HG02973 (cell line): ENCODE data around the gene PMIS2.

ENCODE experiments used
- ATAC-seq: cut with Tn5 transposase; IDR thresholded peaks from one replicate; pipeline ENCODE4 v1.9.1; 2021; ENCODE audit warnings: moderate library complexity; ENCODE audit not compliant: unreplicated experiment

The PMIS2 gene

GRCh38 chr19:35585848-35586247 is at the start of gene PMIS2:
Gene PMIS2, plus strand, starts transcription at chr19:35586173. Its CDS starts 87 bp downstream, at chr19:35586260.
- no peak for ATAC-seq

GRCh38 chr19:35539314-35539713 is 46.7 kb upstream of the PMIS2 start:
- ATAC-seq, result no peak

GRCh38 chr19:35539850-35540249 is 46.1 kb upstream of the PMIS2 start:
- no peak for ATAC-seq

GRCh38 chr19:35540356-35540927 is 45.5 kb upstream of the PMIS2 start:
- ATAC-seq, result no peak

- ATAC-seq, result no peak
Observed at GRCh38 chr19:35542209-35542608, 43.8 kb upstream of the PMIS2 start.

GRCh38 chr19:35543280-35544109 is 42.5 kb upstream of the PMIS2 start:
- no peak for ATAC-seq

- no peak for ATAC-seq
Observed at GRCh38 chr19:35544110-35544802, 41.7 kb upstream of the PMIS2 start.

GRCh38 chr19:35545001-35545854 is 40.7 kb upstream of the PMIS2 start, which contains the start of gene TMEM147:
Gene TMEM147, plus strand, starts transcription at chr19:35545626. Its CDS starts 114 bp downstream, at chr19:35545740.
- peak; percentile 71 for ATAC-seq

GRCh38 chr19:35545855-35546381 is 40.1 kb upstream of the PMIS2 start:
- ATAC-seq, result peak; percentile 30

- ATAC-seq, result no peak
Observed at GRCh38 chr19:35546532-35546931, 39.4 kb upstream of the PMIS2 start.

GRCh38 chr19:35549174-35549788 is 36.7 kb upstream of the PMIS2 start:
- no peak for ATAC-seq

- ATAC-seq, result no peak
Observed at GRCh38 chr19:35549879-35550523, 36.0 kb upstream of the PMIS2 start.

GRCh38 chr19:35551091-35551810 is 34.7 kb upstream of the PMIS2 start:
- ATAC-seq, result no peak

GRCh38 chr19:35552534-35553384 is 33.2 kb upstream of the PMIS2 start:
- no peak for ATAC-seq

GRCh38 chr19:35553385-35554000 is 32.5 kb upstream of the PMIS2 start:
- ATAC-seq, result no peak

GRCh38 chr19:35554076-35554475 is 31.9 kb upstream of the PMIS2 start:
- ATAC-seq, result no peak

GRCh38 chr19:35555301-35556005 is 30.5 kb upstream of the PMIS2 start:
- no peak for ATAC-seq
